Endothelial cell of umbilical vein (primary cell): ENCODE measurements around the gene OPRL1. TPM values are rescaled to one million over a fixed set of nuclear protein-coding genes. Genes with fewer than 3 reads are reported as not detected.

Source experiments
- BruUV-seq: library from RNA; stranded (reverse); fragments of 400-500 nt; replicated peaks from 2 replicates; lab custom pipeline; 2021; lab: Mats Ljungman, UMichigan
- CTCF ChIA-PET: fragments of 300-600, 350-600 bp; sonication (Branson Sonifier 250); formaldehyde crosslinking; loops from one replicate; lab custom pipeline; 2021; ENCODE audit warnings: antibody characterized with exemption, inconsistent platforms; lab: Charles Lee
- POLR2A ChIA-PET: fragments of 300-600, 350-600 bp; sonication (Branson Sonifier 250); formaldehyde crosslinking; loops from one replicate; lab custom pipeline; 2021; ENCODE audit warnings: antibody characterized with exemption, inconsistent platforms; lab: Charles Lee
- DNase-seq: peaks from one replicate; pipeline ENCODE4 v3.0.0-alpha.2; 2011; ENCODE audit warnings: low read depth, low spot score
- FAIRE-seq: peaks from 2 replicates; lab custom pipeline; 2011; peaks lifted over from hg19 to GRCh38; lab: Jason Lieb, UNC
- H2AFZ ChIP-seq: 2 replicates; pipeline ENCODE4 v1.6.0; 2012; ENCODE audit warnings: low read depth, low read length, control low read depth, inconsistent platforms
- H3K27ac ChIP-seq: 2 replicates; pipeline ENCODE4 v1.5.1; 2011; ENCODE audit warnings: low read depth, mild to moderate bottlenecking, control low read depth, low read length, moderate library complexity; ENCODE audit not compliant: insufficient read depth
- H3K27me3 ChIP-seq, 2 experiments: 2 replicates each; pipeline versions ENCODE4 v1.6.0 to v1.6.1; 2011; ENCODE audit warnings: low read length in 2 of 2, mixed read lengths in 1 of 2; ENCODE audit not compliant: control insufficient read depth in 2 of 2, insufficient read depth in 2 of 2
- H3K36me3 ChIP-seq, 2 experiments: 2 replicates in 1 of 2; 3 replicates in 1 of 2; pipeline ENCODE4 v1.5.1; 2011; ENCODE audit warnings: low read length in 2 of 2, mild to moderate bottlenecking in 1 of 2, moderate library complexity in 1 of 2; ENCODE audit not compliant: control insufficient read depth in 2 of 2, insufficient read depth in 2 of 2; ENCODE audit errors: extremely low read depth in 1 of 2
- H3K4me1 ChIP-seq: 3 replicates; pipeline ENCODE4 v1.5.1; 2011; ENCODE audit warnings: mild to moderate bottlenecking, low read length; ENCODE audit not compliant: control insufficient read depth, insufficient read depth; ENCODE audit errors: extremely low read depth
- H3K4me2 ChIP-seq: 2 replicates; pipeline ENCODE4 v1.6.1; 2011; ENCODE audit warnings: low read length, control low read depth, mixed read lengths; ENCODE audit not compliant: insufficient read depth
- H3K4me3 ChIP-seq, 3 experiments: fragments of 200-600 bp in 1 of 3; sonication (generic), shearing (Covaris generic) in 1 of 3; replicated peaks in 1 of 3; 2 replicates each; pipeline ENCODE4 v1.5.1; 2011 to 2016; ENCODE audit warnings: control low read depth in 3 of 3, low read length in 3 of 3, mild to moderate bottlenecking in 2 of 3, inconsistent platforms in 1 of 3, low read depth in 1 of 3, moderate library complexity in 1 of 3; ENCODE audit not compliant: insufficient read depth in 1 of 3
- H3K79me2 ChIP-seq: 2 replicates; pipeline ENCODE4 v1.6.0; 2012; ENCODE audit warnings: low read length, inconsistent platforms; ENCODE audit not compliant: control insufficient read depth, insufficient read depth
- H3K9ac ChIP-seq: replicated peaks from 2 replicates; pipeline ENCODE3; 2011; ENCODE audit warnings: low read length, control low read depth; ENCODE audit not compliant: insufficient read depth; ENCODE audit errors: extremely low read depth
- H3K9me1 ChIP-seq: replicated peaks from 3 replicates; pipeline ENCODE4 v1.6.0; 2011; ENCODE audit warnings: mild to moderate bottlenecking, low read length; ENCODE audit not compliant: control insufficient read depth, insufficient read depth; ENCODE audit errors: extremely low read depth
- H3K9me3 ChIP-seq: replicated peaks from 2 replicates; pipeline ENCODE4 v1.5.1; 2012; ENCODE audit warnings: low read length, inconsistent platforms; ENCODE audit not compliant: control insufficient read depth, insufficient read depth
- H4K20me1 ChIP-seq: replicated peaks from 2 replicates; pipeline ENCODE3; 2011; ENCODE audit warnings: mild to moderate bottlenecking, low read length; ENCODE audit not compliant: control insufficient read depth, insufficient read depth; ENCODE audit errors: extremely low read depth
- CTCF ChIP-seq, 2 donors: IDR thresholded peaks; 1 replicate in 1 of 2; 2 replicates in 1 of 2; pipeline ENCODE4 v1.5.1; 2011; ENCODE audit warnings: low read length in 2 of 2, mild to moderate bottlenecking in 2 of 2, moderate library complexity in 2 of 2, control low read depth in 1 of 2, inconsistent platforms in 1 of 2, low read depth in 1 of 2; ENCODE audit not compliant: insufficient read depth in 1 of 2; ENCODE audit errors: extremely low read depth in 1 of 2
- EZH2 ChIP-seq: IDR thresholded peaks from 2 replicates; pipeline ENCODE4 v1.6.1; 2012; ENCODE audit warnings: borderline replicate concordance, low read depth, mild to moderate bottlenecking, moderate library complexity, low read length, inconsistent platforms; ENCODE audit not compliant: severe bottlenecking
- FOS ChIP-seq: IDR thresholded peaks from 2 replicates; pipeline ENCODE4 v1.6.1; 2011; ENCODE audit warnings: mild to moderate bottlenecking, low read length, moderate library complexity, borderline replicate concordance; ENCODE audit not compliant: insufficient read depth
- GATA2 ChIP-seq: IDR thresholded peaks from 2 replicates; pipeline ENCODE4 v1.7.0; 2011; ENCODE audit warnings: low read depth, mild to moderate bottlenecking, moderate library complexity, mixed read lengths, low read length; ENCODE audit not compliant: insufficient read length, insufficient read depth
- JUN ChIP-seq: IDR thresholded peaks from 2 replicates; pipeline ENCODE4 v1.6.1; 2011; ENCODE audit warnings: borderline replicate concordance, low read depth; ENCODE audit not compliant: insufficient read length, insufficient read depth
- MAX ChIP-seq: IDR thresholded peaks from 2 replicates; pipeline ENCODE4 v1.6.1; 2011; ENCODE audit not compliant: insufficient read depth, insufficient read length
- MYC ChIP-seq: IDR thresholded peaks from one replicate; pipeline ENCODE4 v1.6.1; 2011; ENCODE audit warnings: mild to moderate bottlenecking, low read depth, low read length
- POLR2A ChIP-seq: IDR thresholded peaks from 2 replicates; pipeline ENCODE4 v1.6.1; 2012; ENCODE audit warnings: low read depth, mild to moderate bottlenecking, control low read depth, low read length
- POLR2AphosphoS5 ChIP-seq: IDR thresholded peaks from 2 replicates; pipeline ENCODE4 v1.6.1; 2012; ENCODE audit warnings: low read depth, mild to moderate bottlenecking, control low read depth, low read length, moderate library complexity; ENCODE audit not compliant: insufficient read depth
- dilution Hi-C: fragments of 300-500 bp; cut with MboI; formaldehyde crosslinking; loops from one replicate; pipeline ENCODE4 v1.15.0; 2019; ENCODE audit warnings: low sequenced_read_pairs; ENCODE audit not compliant: extremely low pct_ligation_motif_present
- intact Hi-C: fragments of 100-400 bp; cut with micrococcal nuclease; formaldehyde crosslinking; loops from one replicate; pipeline ENCODE4 v1.10.0; 2022
- polyA plus RNA-seq, 4 experiments: library from polyadenylated mRNA; depleted of rRNA in 3 of 4; stranded (reverse) in 3 of 4; unstranded in 1 of 4; fragments of >200 nt; gene quantifications; 2 replicates each; pipeline versions ENCODE4 v1.2.1 to v1.2.3, GENCODE V29; 2011 to 2012; ENCODE audit warnings: missing spikeins in 1 of 4
- total RNA-seq: library from RNA; stranded (reverse); gene quantifications from 2 replicates; pipeline ENCODE4 v1.2.3, GENCODE V29; 2021

The OPRL1 gene
- total and polyA plus RNA-seq, 2 donors (not counting 3 experiments of a cell fraction or from before 2014, with no cell fraction given), result 1.9 to 2.0 TPM

GRCh38 chr20:64140956-64141355 is 61.1 kb downstream of the OPRL1 start:
- dilution Hi-C loops, result no loop called here
- Histone ChIP-seq H3K27ac (no peak overlapping the region), H2AFZ (no peak overlapping the region), H3K9me1 (no peaks in the 10 kb centered on the region), H4K20me1 (no peaks in the 10 kb centered on the region), H3K4me2 (no peak overlapping the region), H3K4me3 (no peak overlapping the region), H3K79me2 (no peaks in the 10 kb centered on the region), H3K4me1 (no peaks in the 10 kb centered on the region), H3K36me3 (no peaks in the 10 kb centered on the region), H3K9me3 (peaks cover 2% of the 10 kb centered on the region), H3K27me3 (no peaks in the 10 kb centered on the region), H3K9ac (no peak overlapping the region)
- FAIRE-seq, result no peak
- no peak for DNase-seq
- BruUV-seq, result no TSS peak
- intact Hi-C loops, result no loop called here
- POLR2A ChIA-PET, result no interaction called here
- TF ChIP-seq CTCF (IDR thresholded peaks at IDR 0.05; ENCODE audit: extremely low read depth in 1 of 2, insufficient read depth in 1 of 2, low read depth in 1 of 2, low read length in 2 of 2), result no peak
- no peak for TF ChIP-seq POLR2AphosphoS5
- no peak for TF ChIP-seq POLR2A
- TF ChIP-seq MYC, result no peak
- TF ChIP-seq GATA2, result no peak
- TF ChIP-seq MAX, result no peak
- no peak for TF ChIP-seq FOS
- TF ChIP-seq JUN, result no peak
- no peak for TF ChIP-seq EZH2
- CTCF ChIA-PET, result interaction anchor here (1.4 kb wide), 1 partner anchor 57 kb away, joined by 4 read pairs; the partner anchor contains the start of gene LKAAEAR1
